H9 (cell line): Measurements from ENCODE around the gene DNAH1. TPM values are rescaled to one million over a fixed set of nuclear protein-coding genes. Genes with fewer than 3 reads are reported as not detected.

Experiments used
- DNase-seq: peaks from one replicate; pipeline ENCODE4 v3.0.0-alpha.2; 2017
- H2AFZ ChIP-seq: one replicate; pipeline ENCODE4 v1.6.1; 2013; ENCODE audit warnings: mild to moderate bottlenecking, low read length, control low read depth, moderate library complexity
- H2AK5ac ChIP-seq: 2 replicates; pipeline ENCODE4 v1.6.1; 2013; ENCODE audit warnings: low read length, control low read depth, mixed read lengths; ENCODE audit not compliant: insufficient read length
- H2BK120ac ChIP-seq: one replicate; pipeline ENCODE4 v1.6.1; 2013; ENCODE audit warnings: low read depth, mild to moderate bottlenecking, low read length, control low read depth, inconsistent platforms; ENCODE audit not compliant: poor library complexity, severe bottlenecking
- H2BK12ac ChIP-seq: 2 replicates; pipeline ENCODE4 v1.6.1; 2013; ENCODE audit warnings: low read length, control low read depth, mixed read lengths, low read depth; ENCODE audit not compliant: insufficient read length
- H2BK15ac ChIP-seq: 2 replicates; pipeline ENCODE4 v1.6.1; 2013; ENCODE audit warnings: low read depth, low read length, control low read depth
- H2BK20ac ChIP-seq: one replicate; pipeline ENCODE4 v1.6.1; 2013; ENCODE audit warnings: low read depth, mild to moderate bottlenecking, low read length, control low read depth, inconsistent platforms; ENCODE audit not compliant: poor library complexity, severe bottlenecking
- H2BK5ac ChIP-seq: 2 replicates; pipeline ENCODE4 v1.6.1; 2013; ENCODE audit warnings: low read length, control low read depth, mixed read lengths; ENCODE audit not compliant: insufficient read length
- H3K14ac ChIP-seq: 2 replicates; pipeline ENCODE4 v1.6.1; 2013; ENCODE audit warnings: low read length, control low read depth; ENCODE audit not compliant: insufficient read depth
- H3K18ac ChIP-seq: 2 replicates; pipeline ENCODE4 v1.6.1; 2013; ENCODE audit warnings: low read depth, mild to moderate bottlenecking, mixed read lengths, low read length, control low read depth; ENCODE audit not compliant: insufficient read length
- H3K23ac ChIP-seq: 2 replicates; pipeline ENCODE4 v1.6.1; 2013; ENCODE audit warnings: low read length, control low read depth, mixed read lengths, low read depth; ENCODE audit not compliant: insufficient read length
- H3K23me2 ChIP-seq: 2 replicates; pipeline ENCODE4 v1.6.1; 2013; ENCODE audit warnings: low read depth, mild to moderate bottlenecking, mixed read lengths, low read length, control low read depth; ENCODE audit not compliant: insufficient read length, poor library complexity, severe bottlenecking
- H3K27ac ChIP-seq: 2 replicates; pipeline ENCODE4 v1.5.1; 2013; ENCODE audit warnings: low read length, control low read depth, mixed read lengths, low read depth; ENCODE audit not compliant: insufficient read length
- H3K27me3 ChIP-seq: 2 replicates; pipeline ENCODE4 v1.6.1; 2013; ENCODE audit warnings: low read length, control low read depth, inconsistent platforms; ENCODE audit not compliant: insufficient read depth
- H3K4ac ChIP-seq: 2 replicates; pipeline ENCODE4 v1.6.1; 2013; ENCODE audit warnings: low read depth, mild to moderate bottlenecking, control low read depth, inconsistent platforms, low read length, moderate library complexity
- H3K4me1 ChIP-seq: 2 replicates; pipeline ENCODE4 v1.6.1; 2013; ENCODE audit warnings: low read length, control low read depth, inconsistent platforms; ENCODE audit not compliant: insufficient read depth
- H3K4me2 ChIP-seq: 2 replicates; pipeline ENCODE4 v1.6.1; 2013; ENCODE audit warnings: low read length, control low read depth, mixed read lengths; ENCODE audit not compliant: insufficient read length, insufficient read depth
- H3K56ac ChIP-seq: 2 replicates; pipeline ENCODE4 v1.6.1; 2013; ENCODE audit warnings: low read depth, mild to moderate bottlenecking, mixed read lengths, low read length, control low read depth; ENCODE audit not compliant: insufficient read length
- H3K79me1 ChIP-seq: 2 replicates; pipeline ENCODE4 v1.6.1; 2013; ENCODE audit warnings: low read depth, mild to moderate bottlenecking, moderate library complexity, low read length, control low read depth, inconsistent platforms; ENCODE audit not compliant: insufficient read depth, poor library complexity, severe bottlenecking
- H3K79me2 ChIP-seq: 2 replicates; pipeline ENCODE4 v1.6.1; 2013; ENCODE audit warnings: low read length, control low read depth, inconsistent platforms; ENCODE audit not compliant: insufficient read depth
- H3K9ac ChIP-seq: 2 replicates; pipeline ENCODE4 v1.6.1; 2013; ENCODE audit warnings: low read length, control low read depth, mixed read lengths; ENCODE audit not compliant: insufficient read length; ENCODE audit errors: extremely low read depth
- H3K9me3 ChIP-seq: one replicate; pipeline ENCODE4 v1.6.1; 2013; ENCODE audit warnings: low read depth, low read length, inconsistent platforms; ENCODE audit not compliant: control insufficient read depth
- H3T11ph ChIP-seq: one replicate; pipeline ENCODE4 v1.6.1; 2013; ENCODE audit warnings: mild to moderate bottlenecking, low read length, control low read depth, inconsistent platforms
- H4K20me1 ChIP-seq: one replicate; pipeline ENCODE4 v1.6.1; 2013; ENCODE audit not compliant: control insufficient read depth, insufficient read length, insufficient read depth
- H4K5ac ChIP-seq: 2 replicates; pipeline ENCODE4 v1.6.1; 2013; ENCODE audit warnings: low read depth, mild to moderate bottlenecking, mixed read lengths, low read length, control low read depth; ENCODE audit not compliant: insufficient read length
- H4K8ac ChIP-seq: replicated peaks from 2 replicates; pipeline ENCODE4 v1.6.1; 2013; ENCODE audit warnings: low read length, control low read depth, mixed read lengths, low read depth; ENCODE audit not compliant: insufficient read length
- H4K91ac ChIP-seq: 2 replicates; pipeline ENCODE4 v1.6.1; 2013; ENCODE audit warnings: low read depth, mild to moderate bottlenecking, moderate library complexity, mixed read lengths, low read length, control low read depth; ENCODE audit not compliant: insufficient read length
- H3K27ac Mint-ChIP-seq, 3 experiments: 2 replicates in 2 of 3; 3 replicates in 1 of 3; pipeline ENCODE4 v1.8.0; 2020 to 2021; ENCODE audit warnings: mixed read lengths in 3 of 3, mild to moderate bottlenecking in 1 of 3, moderate library complexity in 1 of 3
- H3K27me3 Mint-ChIP-seq: 2 replicates; pipeline ENCODE4 v1.8.0; 2021; ENCODE audit warnings: low read depth, mild to moderate bottlenecking, moderate library complexity, mixed read lengths
- H3K36me3 Mint-ChIP-seq, 3 experiments: 2 replicates in 2 of 3; 3 replicates in 1 of 3; pipeline ENCODE4 v1.8.0; 2020 to 2021; ENCODE audit warnings: low read depth in 3 of 3, mixed read lengths in 3 of 3; ENCODE audit not compliant: insufficient read depth in 1 of 3
- H3K4me1 Mint-ChIP-seq, 2 experiments: 2 replicates each; pipeline ENCODE4 v1.8.0; 2020; ENCODE audit warnings: mixed read lengths in 2 of 2
- H3K4me3 Mint-ChIP-seq, 2 experiments: 2 replicates in 1 of 2; 3 replicates in 1 of 2; pipeline ENCODE4 v1.8.0; 2020 to 2021; ENCODE audit warnings: mild to moderate bottlenecking in 2 of 2, mixed read lengths in 2 of 2, moderate library complexity in 1 of 2
- H3K9me3 Mint-ChIP-seq, 2 experiments: 2 replicates in 1 of 2; 3 replicates in 1 of 2; pipeline ENCODE4 v1.8.0; 2020; ENCODE audit warnings: mild to moderate bottlenecking in 2 of 2, mixed read lengths in 2 of 2, moderate library complexity in 1 of 2
- CTCF ChIP-seq: fragments of 200-600 bp; sonication (generic); conservative IDR thresholded peaks from 3 replicates; pipeline ENCODE4 v1.8.0; 2021; ENCODE audit warnings: antibody characterized with exemption, mild to moderate bottlenecking
- WGBS: extraction: QIAGEN DNeasy Blood & Tissue Kit; methylation state at CpG from one replicate; pipeline ENCODE4 v1.1.7; 2013; ENCODE audit warnings: missing lambda C conversion rate, low lambda C conversion rate, mixed read lengths; ENCODE audit not compliant: insufficient read length; ENCODE audit errors: extremely low coverage; 5-methylcytosine and 5-hydroxymethylcytosine counted together
- total RNA-seq: library from RNA; stranded (reverse); gene quantifications from 2 replicates; pipeline ENCODE4 v1.2.1, GENCODE V29; 2021

The DNAH1 gene
- total RNA-seq, 1 experiment from 2014 or later, result 2.0 TPM

DNA sequence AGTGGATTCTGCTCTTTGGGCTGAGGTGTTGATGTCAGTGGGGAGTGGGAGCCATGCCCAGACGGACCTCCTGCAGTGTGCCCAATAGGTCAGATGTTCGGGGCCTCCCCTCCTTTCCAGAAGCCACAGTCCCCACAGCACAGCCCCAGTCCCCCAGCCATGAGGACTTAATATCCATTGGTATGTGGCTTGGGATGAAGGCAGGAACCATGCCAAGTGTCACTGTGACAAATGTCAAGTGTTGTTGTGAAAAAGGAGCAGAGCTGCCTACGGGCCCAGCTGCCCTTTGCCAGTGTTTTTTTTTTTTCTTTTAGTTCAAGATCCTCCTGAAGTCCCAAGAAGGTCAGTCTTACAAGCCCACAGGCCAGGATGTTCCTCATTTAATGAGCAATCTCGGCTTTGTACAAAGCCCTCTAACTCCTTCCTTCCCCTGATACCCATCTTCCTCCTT lies 116.6 kb downstream of the DNAH1 start:
- Histone ChIP-seq H2AK5ac (no peak overlapping the region), H3K9ac (no peak overlapping the region), H4K20me1 (no peaks in the 10 kb centered on the region), H3K56ac (no peak overlapping the region), H3K9me3 (no peaks in the 10 kb centered on the region), H3K4ac (no peak overlapping the region), H2BK5ac (no peak overlapping the region), H3K4me2 (no peak overlapping the region), H2AFZ (no peak overlapping the region), H3K79me2 (no peaks in the 10 kb centered on the region), H3K14ac (no peak overlapping the region), H4K5ac (no peak overlapping the region), H2BK15ac (no peak overlapping the region), H3T11ph (no peak overlapping the region), H4K91ac (no peak overlapping the region), H3K27ac (no peak overlapping the region), H3K23ac (no peak overlapping the region), H3K23me2 (no peaks in the 10 kb centered on the region), H3K4me1 (no peaks in the 10 kb centered on the region), H2BK20ac (no peak overlapping the region), H2BK120ac (no peak overlapping the region), H3K18ac (no peak overlapping the region), H3K27me3 (no peaks in the 10 kb centered on the region), H3K79me1 (no peaks in the 10 kb centered on the region), H4K8ac (no peak overlapping the region), H2BK12ac (no peak overlapping the region)
- Mint-ChIP-seq H3K36me3 (no peaks in the 10 kb centered on the region), H3K4me3 (no peak overlapping the region), H3K4me1 (peaks cover 14 to 30% of the 10 kb centered on the region in 2 experiments), H3K27me3 (peaks cover 2% of the 10 kb centered on the region; the same call in 1 of the 2 replicates), H3K9me3 (no peaks in the 10 kb centered on the region), H3K27ac (peak overlapping the region in 1 of 3 experiments; percentile 23; a peak in 1 of 7 replicates)
- TF ChIP-seq CTCF, result no peak
- DNase-seq, result no peak
- WGBS, result no CpG with 5 or more reads among the region's 4 CpGs
